A172 (cell line): ENCODE data around the gene CREBBP. TPM values are rescaled to one million over a fixed set of nuclear protein-coding genes. Genes with fewer than 3 reads are reported as not detected.

ENCODE experiments used
- DNase-seq: peaks from one replicate; pipeline ENCODE4 v3.0.0-alpha.2; 2015; ENCODE audit warnings: low spot score
- total RNA-seq: library from RNA; depleted of rRNA; stranded (reverse); fragments of >200 nt; shearing (Covaris generic); gene quantifications from 2 replicates; pipeline ENCODE4 v1.2.3, GENCODE V29; 2014

CREBBP gene
- total RNA-seq, 1 experiment from 2014 or later, result 11.2 TPM

- peak; percentile 64 for DNase-seq
Measured at GRCh38 chr16:3825103-3825502, 55.4 kb downstream of the CREBBP start.

DNA sequence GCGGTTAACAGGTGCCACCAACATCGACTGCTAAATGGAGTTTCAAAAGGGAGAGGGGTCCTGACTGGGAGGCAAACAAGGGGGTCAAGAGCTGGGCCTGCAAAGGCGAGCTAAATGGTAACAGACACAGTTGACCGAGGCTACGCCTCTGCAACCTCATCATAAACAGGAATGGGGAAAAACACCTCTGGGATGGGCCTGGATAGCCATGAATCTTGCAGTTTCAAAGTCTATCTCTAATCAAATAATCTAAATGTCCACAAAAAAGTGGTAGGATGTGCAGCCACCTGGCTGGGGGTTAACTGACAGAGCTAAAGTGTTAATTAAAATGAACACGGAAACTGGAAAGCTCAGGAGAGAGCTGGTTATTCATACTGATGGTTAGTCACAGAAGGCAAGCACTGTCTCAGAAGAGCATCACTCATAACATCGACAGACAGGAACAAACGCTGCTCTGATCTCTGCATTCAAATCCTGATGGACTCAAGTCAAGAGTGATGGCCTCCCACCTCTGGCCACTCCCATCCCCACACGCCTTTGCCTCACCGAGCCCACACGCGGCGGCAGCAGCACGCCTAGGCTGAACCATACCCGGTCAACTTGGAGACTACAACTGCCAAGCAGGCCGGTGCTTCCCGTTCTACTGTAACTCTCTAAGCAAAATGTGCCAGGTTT lies 56.3 kb downstream of the CREBBP start:
- no peak for DNase-seq

DNA sequence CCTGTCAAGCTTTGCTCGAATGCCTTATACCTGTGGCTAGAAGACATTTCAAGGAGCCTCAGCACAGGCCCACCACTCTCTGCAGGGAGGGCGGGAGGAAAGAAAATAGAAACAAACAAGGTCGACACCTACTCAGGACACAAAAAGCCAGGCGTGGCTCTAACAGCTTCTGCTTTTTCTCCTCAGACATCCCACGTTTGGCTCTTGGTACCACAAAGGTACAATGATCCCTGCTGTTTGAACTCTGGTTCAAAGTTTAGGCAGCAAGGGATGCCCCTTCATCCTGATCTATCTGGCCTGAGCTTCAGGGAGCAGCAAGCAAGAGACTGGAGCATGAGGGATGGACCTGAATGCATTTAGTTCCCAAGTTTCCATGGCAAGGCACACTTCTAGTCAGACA lies 57.1 kb downstream of the CREBBP start:
- DNase-seq, result no peak

DNA sequence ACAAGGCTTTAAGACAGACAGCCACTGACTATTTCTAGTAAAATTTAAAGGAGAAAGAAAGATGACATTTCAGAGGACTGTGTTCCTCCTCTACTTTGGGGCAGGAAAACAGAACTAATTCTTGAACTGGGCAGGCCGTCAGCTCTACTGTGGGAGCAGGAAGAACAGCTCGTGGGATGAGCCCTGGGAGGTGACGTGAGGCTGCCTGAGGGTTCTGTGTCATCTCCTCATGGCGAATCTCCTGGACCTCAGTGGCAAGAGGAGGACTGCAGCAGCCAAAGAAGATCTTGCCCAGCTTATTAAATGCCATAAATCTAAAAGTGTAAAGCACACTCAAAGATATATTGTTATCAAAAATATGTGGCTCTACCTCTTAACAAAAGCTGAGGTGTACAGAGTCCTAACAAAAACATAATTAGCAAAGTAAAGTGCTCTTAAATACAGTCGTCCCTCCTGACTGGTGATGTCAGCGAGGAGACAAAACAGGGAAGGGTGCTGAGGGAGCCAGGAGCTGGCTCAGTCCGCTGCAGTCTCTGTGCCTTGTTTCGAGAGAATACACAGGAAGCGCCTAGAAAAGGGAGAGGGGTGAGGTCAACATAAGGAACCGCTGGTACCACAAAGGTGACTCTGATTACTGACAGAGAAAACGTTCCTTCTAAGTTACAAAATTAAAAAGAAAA lies 58.0 kb downstream of the CREBBP start:
- DNase-seq, result no peak

- no peak for DNase-seq
Measured at GRCh38 chr16:3821184-3821583, 59.3 kb downstream of the CREBBP start.

DNA sequence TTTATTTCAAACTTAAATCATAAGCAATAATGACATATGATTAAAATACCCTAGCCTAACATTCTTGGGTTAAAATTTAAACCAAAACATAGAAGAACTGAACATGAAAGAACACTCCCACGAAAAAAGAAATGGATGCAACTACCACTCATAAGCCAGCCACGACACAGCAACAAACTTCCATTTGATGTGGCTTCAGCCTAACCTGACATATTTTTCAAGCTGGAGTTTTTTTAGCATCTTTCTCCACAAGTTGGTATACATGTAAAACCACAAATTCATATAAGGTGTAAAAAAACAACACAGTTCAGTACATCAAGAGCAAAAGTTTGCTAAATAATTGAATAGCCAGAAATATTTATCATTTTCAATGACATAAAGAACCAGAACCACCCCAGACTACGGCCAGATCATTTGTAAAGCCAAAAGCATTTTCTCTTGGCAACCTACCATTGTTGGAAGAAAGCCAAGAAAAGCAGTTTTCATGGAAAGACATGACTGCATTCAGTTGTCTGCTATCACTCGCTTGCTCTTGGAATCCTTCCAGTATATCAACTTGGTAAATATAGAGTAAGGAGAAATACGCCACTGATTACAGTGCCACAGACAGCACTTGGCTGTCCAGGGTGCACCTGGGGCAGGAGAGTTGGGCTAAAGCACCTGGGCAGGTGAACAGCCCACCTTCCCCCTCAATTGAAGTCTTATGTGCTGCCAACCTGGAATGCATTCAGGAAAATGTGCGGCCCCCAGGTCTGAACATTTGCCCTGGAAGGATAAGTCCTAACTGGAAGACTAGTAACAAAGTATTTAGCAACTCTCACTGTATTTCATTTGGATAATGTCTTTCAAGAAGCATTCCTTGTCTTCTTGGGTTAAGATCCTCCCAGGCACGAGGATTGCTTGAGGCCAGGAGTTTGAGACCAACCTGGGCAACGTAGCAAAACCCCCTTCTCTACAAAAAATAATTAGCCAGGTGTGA lies 60.5 kb downstream of the CREBBP start:
- DNase-seq, result peak; percentile 85

GRCh38 chr16:3819175-3819527 lies 61.4 kb downstream of the CREBBP start:
- DNase-seq, result no peak

- DNase-seq, result no peak
Measured at GRCh38 chr16:3816326-3816725, 64.2 kb downstream of the CREBBP start.

DNA sequence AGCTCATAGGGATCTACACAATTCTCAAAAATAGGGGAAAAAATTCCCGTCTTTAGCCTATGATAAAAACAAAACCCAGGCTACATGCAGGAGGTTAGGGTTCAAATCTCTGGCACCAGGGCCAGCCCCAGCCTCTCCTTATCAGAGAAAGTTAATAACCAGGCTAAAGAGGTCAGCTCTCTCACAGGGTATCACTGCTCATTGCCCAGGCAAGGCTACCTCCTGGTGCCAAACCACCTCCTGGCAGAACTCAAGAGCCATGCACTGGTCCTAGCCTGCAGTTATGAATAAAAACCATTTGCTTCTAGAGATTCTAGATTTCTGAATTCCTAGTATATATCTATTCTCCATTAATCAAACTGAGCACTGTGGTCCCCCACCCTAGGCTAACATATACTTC lies 65.8 kb downstream of the CREBBP start:
- DNase-seq, result no peak

DNA sequence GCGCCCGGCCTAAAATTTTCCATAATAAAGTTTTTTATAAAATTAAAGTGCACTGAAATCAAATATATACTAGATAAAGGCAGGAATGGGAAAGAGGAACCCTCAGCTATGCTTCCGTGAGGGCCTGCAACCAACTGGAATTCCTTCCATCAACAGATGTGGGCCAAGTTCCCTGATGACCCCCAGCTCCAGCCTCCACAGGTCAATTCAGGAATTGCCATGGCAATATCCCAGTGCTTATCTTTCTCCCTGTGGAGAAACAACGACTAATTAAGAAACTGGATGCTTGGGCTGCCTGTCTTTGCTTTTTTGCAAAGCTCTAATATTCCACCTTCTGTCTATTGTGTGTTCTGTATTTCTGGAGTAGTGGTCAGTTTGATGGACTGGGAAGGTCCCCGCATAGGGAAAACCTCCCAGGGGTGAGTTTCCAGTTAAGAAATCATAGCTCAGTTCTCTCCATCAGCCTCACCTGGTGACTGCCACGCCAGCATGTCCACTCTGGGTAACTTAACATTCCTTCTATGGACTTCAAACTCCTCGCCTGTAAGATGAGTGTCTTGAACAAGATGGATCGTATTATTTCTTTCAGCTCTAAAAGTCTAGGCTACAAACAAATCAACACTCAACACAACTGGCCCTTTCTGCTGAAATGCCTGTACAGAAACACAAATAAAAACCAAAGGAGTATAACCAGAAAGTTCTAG lies 67.9 kb downstream of the CREBBP start:
- DNase-seq, result no peak

DNA sequence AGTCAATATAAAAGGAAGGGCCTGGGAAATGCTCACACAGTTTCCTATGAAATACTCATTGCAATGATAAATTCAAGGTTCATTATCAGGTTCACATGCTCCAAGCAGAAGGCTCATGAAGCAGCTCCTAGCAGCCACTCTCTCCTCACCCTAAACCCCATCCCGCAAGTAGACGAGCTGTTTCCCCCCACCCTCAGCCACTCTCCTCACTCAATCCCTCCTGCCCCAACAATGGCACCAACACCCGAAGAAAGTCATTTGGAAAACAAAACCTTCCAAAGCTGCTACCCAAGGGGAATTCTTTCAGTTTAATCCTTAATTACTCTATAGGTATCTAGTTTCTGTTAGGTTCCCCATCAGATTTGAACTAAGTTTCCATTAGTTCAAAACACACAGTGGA lies 69.7 kb downstream of the CREBBP start:
- DNase-seq, result no peak

DNA sequence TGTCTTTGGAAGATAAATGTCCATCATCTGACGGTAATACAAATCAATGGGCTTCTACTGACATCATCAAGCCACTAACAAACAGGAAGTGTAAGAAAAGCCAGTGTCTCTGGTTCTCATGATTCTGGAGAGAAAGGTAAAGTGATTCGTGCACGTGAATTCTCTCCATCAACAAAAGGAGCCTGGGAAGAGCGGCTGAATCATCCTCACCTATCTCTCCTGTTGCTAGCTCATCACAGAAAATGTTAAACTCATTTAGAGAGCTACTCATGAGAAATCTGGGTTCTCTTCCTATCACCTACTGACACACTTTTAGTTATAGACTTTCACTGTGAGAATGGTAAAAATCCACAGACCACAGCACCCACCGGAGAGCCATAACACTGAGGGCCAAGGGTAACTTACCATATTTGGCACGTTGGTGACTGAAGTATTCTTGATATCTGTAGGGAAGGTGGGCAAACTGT lies 70.3 kb downstream of the CREBBP start:
- DNase-seq, result no peak

DNA sequence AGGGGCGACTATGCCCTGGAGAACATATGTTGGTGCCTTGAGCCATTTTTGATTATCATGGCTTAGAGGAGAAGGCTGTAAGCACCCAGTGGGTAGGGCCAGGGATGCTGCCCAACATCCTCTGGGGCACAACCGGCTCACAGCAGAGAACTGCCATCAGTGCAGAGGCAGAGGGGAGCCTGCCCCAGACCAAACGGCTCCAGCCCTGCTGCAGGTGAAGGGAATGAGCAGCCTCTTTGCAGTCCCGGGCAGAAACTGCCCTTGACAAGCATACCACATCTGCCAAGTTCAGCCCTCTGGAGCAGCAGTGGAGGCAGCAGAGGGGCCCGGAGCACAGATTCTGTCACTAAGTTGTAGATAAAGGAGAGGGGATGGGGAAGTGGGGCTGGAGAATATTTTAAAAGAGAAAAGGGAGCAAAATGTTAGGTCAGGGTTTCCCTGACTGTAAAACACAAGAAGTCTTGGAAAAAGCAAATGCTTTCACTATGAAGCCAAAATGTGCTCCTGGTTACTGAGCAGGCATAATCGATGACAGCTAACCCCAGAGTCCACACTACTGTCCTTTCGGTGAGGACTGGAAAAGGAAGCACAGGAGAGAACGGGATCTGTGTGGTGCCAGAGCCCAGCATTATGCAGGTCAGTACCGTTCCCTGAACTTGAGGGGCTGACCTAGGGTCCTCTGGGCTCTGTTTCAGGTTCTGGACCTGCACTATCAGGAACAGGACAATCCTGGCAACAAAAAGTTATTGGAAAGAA lies 72.0 kb downstream of the CREBBP start:
- DNase-seq, result no peak

DNA sequence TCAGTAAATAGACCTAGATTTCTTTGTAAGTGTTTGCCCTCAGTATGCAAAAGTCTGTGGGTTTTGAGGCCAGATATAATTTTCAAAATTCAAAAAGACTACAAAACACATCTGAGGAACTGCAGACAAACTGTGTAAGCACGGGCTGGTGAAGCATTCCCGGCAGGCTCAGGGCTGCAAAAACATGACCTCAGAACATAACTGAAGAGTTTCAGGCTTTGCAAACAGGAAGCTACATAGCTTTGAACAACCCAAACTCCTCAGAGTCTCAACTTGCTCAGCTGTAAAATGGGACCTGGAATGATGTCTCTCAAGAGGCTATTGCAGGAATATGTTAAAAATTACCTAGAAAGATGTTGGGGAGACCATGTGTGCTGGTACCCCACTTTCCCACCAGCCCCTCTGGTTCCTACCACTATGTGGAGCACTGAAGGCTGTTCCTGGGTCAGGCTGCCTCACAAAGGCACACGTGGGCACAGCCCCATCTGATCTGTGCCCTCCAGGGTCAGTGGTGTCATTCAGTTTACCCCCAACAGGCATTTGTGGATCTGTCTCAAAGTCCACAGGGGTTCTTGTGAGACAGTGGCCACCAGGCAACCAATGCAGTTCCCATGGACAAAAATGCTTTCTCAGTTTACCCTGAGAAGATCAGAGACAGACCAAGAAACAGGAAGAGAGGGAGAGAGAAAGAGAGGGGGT lies 72.9 kb downstream of the CREBBP start:
- DNase-seq, result no peak

DNA sequence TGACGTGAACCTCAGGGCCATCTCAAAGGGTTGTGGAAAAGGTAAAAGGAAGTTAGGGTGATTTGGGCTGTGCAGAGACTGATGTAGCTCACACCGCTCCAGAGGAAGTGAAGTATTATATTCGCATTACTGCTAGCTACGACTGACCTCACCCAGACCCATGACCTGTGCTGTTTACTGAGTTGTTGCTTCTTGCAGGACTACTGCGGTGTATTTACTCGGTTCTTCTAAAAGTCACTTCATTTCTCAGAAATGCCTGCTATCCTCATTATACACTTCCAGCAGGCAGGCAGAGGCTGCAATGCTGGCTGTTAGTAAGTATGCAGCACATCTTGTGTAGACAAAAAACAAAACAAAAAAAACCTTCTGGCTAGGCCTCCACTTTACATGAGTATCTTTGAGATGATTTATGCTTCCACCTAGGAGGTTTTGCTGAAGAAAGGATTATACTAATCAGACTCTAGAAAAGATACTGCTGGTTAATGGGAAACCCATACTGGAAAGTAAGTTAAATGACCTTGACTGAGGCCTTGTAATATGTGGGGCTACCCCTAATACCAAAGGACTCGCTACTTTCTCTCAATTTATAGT lies 76.0 kb downstream of the CREBBP start:
- no peak for DNase-seq

- DNase-seq, result no peak
Measured at GRCh38 chr16:3800477-3801270, 79.8 kb downstream of the CREBBP start.

GRCh38 chr16:3800019-3800418 lies 80.5 kb downstream of the CREBBP start:
- no peak for DNase-seq

- DNase-seq, result no peak
Measured at GRCh38 chr16:3799354-3799753, 81.2 kb downstream of the CREBBP start.

DNA sequence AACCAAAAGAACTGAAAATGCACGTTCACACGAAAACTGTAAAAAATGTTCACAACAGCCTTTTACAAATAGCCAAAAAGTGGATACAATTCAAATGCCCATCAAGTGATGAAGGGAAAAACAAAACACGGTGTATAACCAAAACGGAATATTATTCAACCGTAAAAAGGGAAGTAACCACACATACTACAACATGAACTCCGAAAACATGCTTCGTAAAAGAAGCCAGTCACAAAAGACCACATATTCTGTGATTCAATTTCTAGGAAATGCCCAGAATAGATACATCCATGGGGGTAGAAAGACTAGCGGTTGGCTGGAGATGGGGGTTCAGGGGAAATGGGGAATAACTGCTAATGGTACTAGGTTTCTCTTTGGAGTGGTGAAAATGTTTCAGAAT lies 81.7 kb downstream of the CREBBP start:
- DNase-seq, result no peak
